Activated CD4-positive, alpha-beta T cell treated with anti-CD3 and anti-CD28 coated beads for 36 hours (primary cell): ENCODE data around the gene ZBTB2. TPM values are rescaled to one million over a fixed set of nuclear protein-coding genes. Genes with fewer than 3 reads are reported as not detected.

ENCODE experiments used
- ATAC-seq: fragments of 200-7000 bp; cut with Tn5 transposase; one replicate; pipeline ENCODE4 v1.10.0; 2021; ENCODE audit warnings: mild to moderate bottlenecking, moderate library complexity
- CTCF ChIA-PET: fragments of 350-600 bp; sonication (Branson Sonifier 250); formaldehyde crosslinking; loops from one replicate; lab custom pipeline; 2021; ENCODE audit warnings: antibody characterized with exemption; lab: Charles Lee
- POLR2A ChIA-PET: fragments of 350-600 bp; sonication (Branson Sonifier 250); formaldehyde crosslinking; loops from one replicate; lab custom pipeline; 2021; ENCODE audit warnings: antibody characterized with exemption, inconsistent platforms; lab: Charles Lee
- DNase-seq: peaks from one replicate; pipeline ENCODE4 v3.0.0-alpha.2; 2020
- H3K27ac Mint-ChIP-seq: one replicate; pipeline ENCODE4 v1.8.0; 2021; ENCODE audit warnings: mixed read lengths
- H3K27me3 Mint-ChIP-seq: one replicate; pipeline ENCODE4 v1.8.0; 2021; ENCODE audit warnings: mixed read lengths
- H3K36me3 Mint-ChIP-seq: one replicate; pipeline ENCODE4 v1.8.0; 2021; ENCODE audit warnings: low read depth, mixed read lengths
- H3K4me1 Mint-ChIP-seq: one replicate; pipeline ENCODE4 v1.8.0; 2021; ENCODE audit warnings: mixed read lengths
- H3K4me3 Mint-ChIP-seq: one replicate; pipeline ENCODE4 v1.8.0; 2021; ENCODE audit warnings: mild to moderate bottlenecking, moderate library complexity, mixed read lengths
- H3K9me3 Mint-ChIP-seq: one replicate; pipeline ENCODE4 v1.8.0; 2021; ENCODE audit warnings: low read depth, mixed read lengths
- intact Hi-C, 2 experiments: fragments of 100-400 bp; cut with DNase I in 1 of 2; cut with micrococcal nuclease in 1 of 2; formaldehyde crosslinking; loops; one replicate each; pipeline versions ENCODE4 v1.14.2 to v1.15.1; 2022 to 2024; cut with DNase I, micrococcal nuclease
- total RNA-seq, 2 experiments: library from RNA; stranded (reverse); gene quantifications; one replicate each; pipeline ENCODE4 v1.2.3, GENCODE V29; 2021

The ZBTB2 gene
- total RNA-seq, 2 experiments from 2014 or later, result 17.1 to 19.3 TPM

DNA sequence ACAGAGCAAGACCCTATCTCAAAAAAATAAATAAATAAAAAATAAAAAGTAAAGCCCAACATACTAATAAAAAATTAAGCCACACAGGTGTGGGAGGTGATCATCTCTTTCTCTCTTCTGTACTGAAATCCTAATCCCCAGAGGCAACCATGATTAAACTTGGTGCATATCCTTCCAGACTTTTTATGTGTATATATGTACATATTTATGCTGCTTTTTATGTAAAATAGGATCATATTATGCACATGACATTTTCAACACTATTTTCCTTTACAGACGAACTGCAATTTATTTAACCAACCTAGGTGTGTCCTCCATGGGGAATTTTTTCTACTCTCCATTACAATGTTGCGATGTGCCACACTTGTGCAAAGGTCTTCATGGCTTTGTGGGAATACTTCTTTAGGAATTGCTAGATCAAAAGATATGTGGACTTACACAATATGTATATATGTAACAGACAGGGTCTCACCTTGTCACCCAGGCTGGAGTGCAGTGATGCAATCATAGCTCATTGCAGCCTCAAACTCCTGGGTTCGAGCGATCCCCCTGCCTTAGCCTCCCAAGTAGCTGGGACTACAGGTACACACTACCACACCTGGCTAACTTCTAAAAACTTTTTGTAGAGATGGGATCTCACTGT is 36.9 kb upstream of the ZBTB2 start:
- POLR2A ChIA-PET, result no interaction called here
- no peaks in the 10 kb centered on the region for H3K4me1 Mint-ChIP-seq
- no peak overlapping the region for H3K27ac Mint-ChIP-seq
- intact Hi-C loops, result no loop called here
- no peaks in the 10 kb centered on the region for H3K27me3 Mint-ChIP-seq
- DNase-seq (no peak), ATAC-seq (no peak)
- H3K4me3 Mint-ChIP-seq, result no peak overlapping the region
- H3K9me3 Mint-ChIP-seq, result no peaks in the 10 kb centered on the region
- H3K36me3 Mint-ChIP-seq, result peaks cover 41% of the 10 kb centered on the region
- CTCF ChIA-PET, result interaction anchor here (0.6 kb wide), 1 partner anchor 34 kb away, joined by 4 read pairs; no protein-coding TSS in a partner anchor

DNA sequence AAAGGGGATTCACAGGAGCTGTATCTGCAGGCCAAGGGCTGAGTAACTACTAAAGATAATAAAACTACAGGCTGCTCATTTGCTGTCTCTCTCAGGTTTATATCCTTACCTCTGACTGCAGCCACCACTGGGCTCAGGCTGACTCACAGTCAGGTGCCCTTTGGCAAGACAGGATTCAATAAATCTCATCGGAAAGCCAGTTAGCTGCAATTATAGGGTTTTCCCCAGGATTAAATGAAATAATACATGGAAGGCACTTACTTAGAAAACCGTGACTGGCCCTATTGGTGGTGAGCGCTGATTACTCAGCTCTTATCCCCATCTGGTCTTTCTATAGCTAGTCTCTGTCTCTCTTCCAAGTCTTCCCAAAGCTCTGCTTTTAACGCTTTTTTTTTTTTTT is 34.2 kb upstream of the ZBTB2 start:
- POLR2A ChIA-PET, result no interaction called here
- Mint-ChIP-seq H3K9me3 (no peaks in the 10 kb centered on the region), H3K27me3 (no peaks in the 10 kb centered on the region), H3K27ac (no peak overlapping the region), H3K4me1 (no peaks in the 10 kb centered on the region), H3K36me3 (peaks cover 37% of the 10 kb centered on the region), H3K4me3 (no peak overlapping the region)
- intact Hi-C loops, result no loop called here
- DNase-seq (no peak), ATAC-seq (no peak)
- CTCF ChIA-PET, result interaction anchor here (0.6 to 1.0 kb wide), 2 partner anchors 12 to 67 kb away, joined by 3 read pairs; no protein-coding TSS in a partner anchor

DNA sequence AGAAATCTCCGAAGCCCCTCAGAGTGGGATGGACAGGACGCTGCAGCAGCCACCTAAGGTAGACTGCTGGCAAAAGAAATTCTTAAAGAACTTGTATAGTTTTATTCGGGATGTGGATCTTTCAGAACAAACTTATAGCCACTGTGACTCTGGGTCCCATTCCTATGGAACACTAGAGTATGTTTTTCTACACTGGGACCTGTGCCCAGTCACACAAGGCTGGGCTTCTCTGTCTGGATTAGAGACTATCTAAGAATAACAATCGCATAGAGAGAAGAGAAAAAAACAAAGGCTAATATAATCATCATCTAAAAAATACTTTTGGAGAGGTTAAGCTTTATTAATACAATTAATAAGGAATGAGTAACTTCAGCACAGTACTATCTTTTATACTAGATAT is 31.6 kb upstream of the ZBTB2 start:
- Mint-ChIP-seq H3K27ac (no peak overlapping the region), H3K4me3 (no peak overlapping the region), H3K27me3 (no peaks in the 10 kb centered on the region), H3K36me3 (peaks cover 27% of the 10 kb centered on the region), H3K4me1 (no peaks in the 10 kb centered on the region), H3K9me3 (no peaks in the 10 kb centered on the region)
- ChIA-PET CTCF (no interaction called here), POLR2A (no interaction called here)
- DNase-seq, result no peak
- no peak for ATAC-seq
- intact Hi-C loops, result no loop called here

DNA sequence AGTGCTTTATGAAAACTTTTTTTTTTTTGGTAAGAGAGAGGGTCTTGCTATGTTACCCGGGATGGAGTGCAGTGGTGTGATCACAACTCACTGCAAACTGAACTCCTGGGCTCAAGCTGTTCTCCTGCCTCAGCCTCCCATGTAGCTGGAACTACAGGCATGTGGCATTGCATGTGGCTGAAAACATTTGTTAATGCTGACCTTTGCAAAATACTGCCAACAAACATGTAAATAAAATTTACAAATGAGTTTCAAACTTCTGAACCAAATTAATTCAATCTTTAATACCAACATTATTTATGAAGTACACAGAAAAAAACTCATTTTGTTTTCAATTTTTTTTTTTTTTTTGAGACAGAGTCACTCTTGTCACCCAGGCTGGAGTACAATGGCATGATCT is 26.1 kb upstream of the ZBTB2 start:
- H3K4me1 Mint-ChIP-seq, result peaks cover 18% of the 10 kb centered on the region
- H3K27me3 Mint-ChIP-seq, result no peaks in the 10 kb centered on the region
- ATAC-seq (no peak), DNase-seq (no peak)
- POLR2A ChIA-PET, result no interaction called here
- peaks cover 3% of the 10 kb centered on the region for H3K9me3 Mint-ChIP-seq
- no peak overlapping the region for H3K4me3 Mint-ChIP-seq
- H3K27ac Mint-ChIP-seq, result no peak overlapping the region
- intact Hi-C loops, result no loop called here
- peaks cover 51% of the 10 kb centered on the region for H3K36me3 Mint-ChIP-seq
- CTCF ChIA-PET, result interaction anchor here (1.2 kb wide), 1 partner anchor 12 kb away, joined by 3 read pairs; no protein-coding TSS in a partner anchor

DNA sequence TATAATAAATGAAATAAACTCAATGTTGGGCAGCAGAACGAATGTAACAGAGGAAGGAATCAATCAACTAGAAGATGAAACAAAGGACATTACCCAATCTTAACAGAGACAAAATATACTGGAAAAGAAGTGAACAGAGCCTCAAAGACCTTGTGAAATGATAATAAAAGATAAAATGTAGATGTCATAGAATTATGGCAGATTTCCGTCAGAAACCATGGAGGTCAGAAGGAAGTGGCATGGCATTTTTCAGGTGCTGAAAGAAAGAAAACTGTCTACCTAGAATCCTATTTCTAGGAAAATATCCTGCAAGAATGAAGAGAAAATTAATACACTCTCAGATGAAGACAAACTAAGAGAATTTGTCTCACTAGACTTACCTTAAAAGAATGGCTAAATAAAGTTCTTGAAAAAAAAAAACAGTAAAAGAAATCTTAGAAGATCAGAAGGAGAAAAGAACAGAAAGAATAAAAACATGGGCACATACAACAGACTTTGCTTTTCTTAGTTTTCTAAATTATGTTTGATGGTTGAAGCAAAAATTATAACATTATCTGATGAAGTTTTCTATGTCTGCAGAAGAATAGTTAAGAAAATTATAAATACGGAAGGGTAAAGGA is 23.4 kb upstream of the ZBTB2 start:
- H3K9me3 Mint-ChIP-seq, result peaks cover 3% of the 10 kb centered on the region
- no peak overlapping the region for H3K27ac Mint-ChIP-seq
- CTCF ChIA-PET, result no interaction called here
- intact Hi-C loops, result no loop called here
- no peaks in the 10 kb centered on the region for H3K27me3 Mint-ChIP-seq
- H3K4me1 Mint-ChIP-seq, result peaks cover 18% of the 10 kb centered on the region
- H3K36me3 Mint-ChIP-seq, result peaks cover 57% of the 10 kb centered on the region
- POLR2A ChIA-PET, result no interaction called here
- ATAC-seq (no peak), DNase-seq (no peak)
- no peak overlapping the region for H3K4me3 Mint-ChIP-seq

DNA sequence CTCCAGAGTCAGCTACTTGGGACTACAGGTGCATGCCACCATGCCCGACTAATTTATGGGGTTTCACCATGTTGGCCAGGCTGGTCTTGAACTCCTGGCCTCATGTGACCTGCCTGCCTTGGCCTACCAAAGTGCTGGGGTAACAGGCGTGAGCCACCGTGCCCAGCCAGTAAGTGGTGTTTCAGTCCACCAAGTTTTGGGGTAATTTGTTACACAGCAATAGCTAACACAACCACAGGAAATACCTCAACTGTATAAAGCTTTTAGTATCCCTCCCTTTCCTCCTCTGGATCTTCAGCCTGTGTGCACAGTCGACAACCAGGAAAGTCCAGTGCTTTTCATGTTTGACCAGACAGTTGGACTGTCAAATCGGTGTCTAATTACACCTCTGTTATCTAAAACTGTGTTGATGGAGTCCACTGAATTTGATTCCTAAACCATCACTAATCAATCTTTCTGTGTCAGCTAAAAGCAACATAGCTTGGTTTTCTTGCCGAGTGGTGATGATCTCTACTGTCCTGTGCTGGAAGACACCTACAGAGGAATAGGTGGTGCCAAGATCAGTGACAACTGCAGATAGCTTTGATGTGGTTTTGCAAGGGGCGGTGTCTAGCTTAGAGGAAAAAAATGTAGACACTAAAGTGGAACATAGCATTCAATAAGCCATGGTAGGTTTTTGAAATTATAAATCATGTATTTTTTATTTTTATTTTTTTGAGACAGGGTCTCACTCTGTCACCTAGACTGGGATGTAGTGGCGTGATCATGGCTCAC is 22.2 kb upstream of the ZBTB2 start:
- ChIA-PET POLR2A (interaction anchor here (1.4 kb wide), 1 partner anchor 18 kb away, joined by 3 read pairs; no protein-coding TSS in a partner anchor), CTCF (interaction anchor here (0.6 to 1.1 kb wide), 3 partner anchors 8 to 66 kb away, joined by 3 read pairs; no protein-coding TSS in a partner anchor)
- DNase-seq, result peak; percentile 61
- Mint-ChIP-seq H3K27ac (peak overlapping the region; percentile 28), H3K36me3 (peaks cover 66% of the 10 kb centered on the region), H3K4me3 (no peak overlapping the region), H3K4me1 (peaks cover 18% of the 10 kb centered on the region), H3K27me3 (no peaks in the 10 kb centered on the region), H3K9me3 (peaks cover 3% of the 10 kb centered on the region)
- intact Hi-C loops, result no loop called here
- peak; percentile 81 for ATAC-seq

DNA sequence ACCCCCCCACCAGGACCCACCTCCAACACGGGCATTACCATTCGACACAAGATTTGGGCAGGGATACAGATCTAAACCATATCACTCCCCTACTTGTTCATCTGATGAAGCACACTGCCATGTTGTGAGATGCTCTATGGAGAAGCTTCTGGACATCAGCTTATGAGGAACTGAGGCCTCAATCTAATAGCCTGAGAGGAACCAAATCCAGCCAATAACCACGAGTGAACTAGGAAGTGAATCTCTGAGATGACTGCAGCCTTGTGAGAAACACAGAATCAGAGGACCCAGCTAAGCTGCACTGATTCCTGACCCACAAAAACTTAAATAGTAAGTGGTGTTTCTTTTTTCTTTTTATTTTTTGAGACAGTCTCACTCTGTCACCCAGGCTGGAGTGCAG is 21.6 kb upstream of the ZBTB2 start:
- intact Hi-C loops, result no loop called here
- H3K27ac Mint-ChIP-seq, result peak overlapping the region; percentile 9
- H3K9me3 Mint-ChIP-seq, result peaks cover 3% of the 10 kb centered on the region
- no peak overlapping the region for H3K4me3 Mint-ChIP-seq
- no peaks in the 10 kb centered on the region for H3K27me3 Mint-ChIP-seq
- ChIA-PET POLR2A (interaction anchor here (1.4 kb wide), 1 partner anchor 17 kb away, joined by 3 read pairs; no protein-coding TSS in a partner anchor), CTCF (interaction anchor here (0.9 kb wide), 1 partner anchor 8 kb away, joined by 3 read pairs; no protein-coding TSS in a partner anchor)
- peaks cover 18% of the 10 kb centered on the region for H3K4me1 Mint-ChIP-seq
- no peak for ATAC-seq
- peaks cover 64% of the 10 kb centered on the region for H3K36me3 Mint-ChIP-seq
- DNase-seq, result no peak

DNA sequence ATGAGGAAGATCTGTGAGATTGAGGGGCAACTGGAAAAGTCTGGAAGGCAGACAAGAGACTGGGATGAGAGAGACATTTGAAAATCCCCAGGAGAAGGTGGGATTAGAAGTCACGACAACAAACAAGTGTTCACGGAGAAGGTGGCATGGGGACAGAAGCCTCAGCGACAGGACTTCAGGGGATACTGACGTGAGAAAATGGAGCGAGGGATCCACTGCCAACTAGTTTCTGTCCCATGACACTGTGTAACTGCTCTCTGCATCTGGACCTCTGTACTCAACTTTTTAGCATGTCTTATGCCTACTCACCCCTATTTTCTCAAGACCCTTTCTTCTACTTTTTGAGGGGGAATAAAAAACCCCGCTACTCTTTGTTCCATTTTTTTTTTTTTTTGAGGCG is 18.3 kb upstream of the ZBTB2 start:
- peaks cover 26% of the 10 kb centered on the region for H3K4me1 Mint-ChIP-seq
- DNase-seq, result no peak
- peaks cover 58% of the 10 kb centered on the region for H3K36me3 Mint-ChIP-seq
- H3K27me3 Mint-ChIP-seq, result no peaks in the 10 kb centered on the region
- H3K9me3 Mint-ChIP-seq, result peaks cover 3% of the 10 kb centered on the region
- no peak for ATAC-seq
- no peak overlapping the region for H3K27ac Mint-ChIP-seq
- ChIA-PET POLR2A (no interaction called here), CTCF (no interaction called here)
- intact Hi-C loops, result no loop called here
- H3K4me3 Mint-ChIP-seq, result no peak overlapping the region

DNA sequence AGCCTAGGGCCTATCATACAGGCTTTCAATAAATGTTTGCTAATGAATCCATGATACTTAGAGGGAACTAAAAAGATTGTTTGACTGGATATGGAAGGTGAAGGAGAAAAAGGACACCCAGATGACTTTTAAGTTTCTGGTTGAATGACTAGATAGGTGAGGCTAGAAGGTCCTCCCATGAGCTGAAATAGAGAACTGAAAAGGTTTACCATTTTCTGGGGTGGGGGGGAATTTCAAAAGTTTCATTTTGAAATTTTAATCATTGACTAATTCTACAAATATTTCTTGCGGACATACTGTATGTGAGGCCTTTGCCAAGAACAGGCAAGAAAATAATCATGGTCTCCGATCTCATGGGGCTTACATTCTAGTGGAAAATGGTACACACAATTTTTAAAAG is 17.9 kb upstream of the ZBTB2 start:
- POLR2A ChIA-PET, result no interaction called here
- intact Hi-C loops, result no loop called here

DNA sequence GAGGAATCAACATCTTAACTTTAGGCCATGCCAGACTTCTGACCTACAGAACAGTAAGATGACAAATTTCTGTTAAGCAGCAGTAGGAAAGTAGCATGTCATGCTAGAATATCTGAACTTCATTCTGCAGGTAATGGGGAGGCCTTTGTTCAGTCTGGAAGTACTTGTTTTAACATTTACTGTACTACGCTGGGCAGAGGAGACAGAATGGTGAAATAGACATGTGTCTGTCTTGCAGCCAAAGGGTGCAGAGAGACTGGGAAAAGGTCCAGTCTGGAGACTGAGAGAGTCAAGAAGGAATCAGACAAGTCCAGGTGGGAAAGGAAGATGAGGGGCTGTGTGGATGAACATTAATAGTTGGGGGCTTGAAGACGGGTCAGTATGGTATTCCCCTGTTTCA is 17.5 kb upstream of the ZBTB2 start:
- DNase-seq, result no peak
- Mint-ChIP-seq H3K4me3 (no peak overlapping the region), H3K9me3 (peaks cover 3% of the 10 kb centered on the region), H3K4me1 (peaks cover 19% of the 10 kb centered on the region), H3K27me3 (no peaks in the 10 kb centered on the region), H3K27ac (peak overlapping the region; percentile 17), H3K36me3 (peaks cover 51% of the 10 kb centered on the region)
- intact Hi-C loops, result no loop called here
- CTCF ChIA-PET, result no interaction called here
- ATAC-seq, result no peak
- POLR2A ChIA-PET, result no interaction called here

More for the DNA sequence above, 17.9 kb upstream of the ZBTB2 start:
- ATAC-seq, result no peak
- H3K27ac Mint-ChIP-seq, result peak overlapping the region; percentile 17
- H3K4me3 Mint-ChIP-seq, result no peak overlapping the region
- H3K9me3 Mint-ChIP-seq, result peaks cover 3% of the 10 kb centered on the region
- peaks cover 54% of the 10 kb centered on the region for H3K36me3 Mint-ChIP-seq
- H3K27me3 Mint-ChIP-seq, result no peaks in the 10 kb centered on the region
- CTCF ChIA-PET, result no interaction called here
- DNase-seq, result no peak
- peaks cover 22% of the 10 kb centered on the region for H3K4me1 Mint-ChIP-seq

DNA sequence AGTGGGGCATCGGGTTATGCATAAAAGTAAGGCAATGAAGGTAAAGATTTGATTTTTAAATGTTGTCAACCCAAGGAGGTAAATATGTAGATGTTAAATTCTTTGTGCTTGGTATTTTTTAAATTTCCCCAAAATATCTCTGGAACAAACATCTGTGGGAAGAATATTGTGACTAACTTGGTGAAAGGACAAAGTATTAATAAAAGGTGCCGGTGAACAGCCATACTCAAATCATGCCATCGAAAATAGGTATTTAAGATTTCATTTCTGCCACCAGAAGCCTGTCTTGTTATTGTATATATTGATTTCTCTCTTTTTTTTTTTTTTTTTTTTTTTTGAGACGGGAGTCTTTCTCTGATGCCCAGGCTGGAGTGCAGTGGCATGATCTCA is 12.6 kb upstream of the ZBTB2 start:
- Mint-ChIP-seq H3K27me3 (no peaks in the 10 kb centered on the region), H3K4me1 (peaks cover 43% of the 10 kb centered on the region), H3K36me3 (peaks cover 38% of the 10 kb centered on the region), H3K4me3 (no peak overlapping the region), H3K9me3 (no peaks in the 10 kb centered on the region), H3K27ac (peak overlapping the region; percentile 58)
- CTCF ChIA-PET, result no interaction called here
- intact Hi-C loops, result no loop called here
- POLR2A ChIA-PET, result no interaction called here
- no peak for DNase-seq
- no peak for ATAC-seq
